GM12875 (cell line): ENCODE data around the gene SERPINB1.

Experiments used
- H3K4me3 ChIP-seq: one replicate; pipeline ENCODE4 v1.5.1; 2011; ENCODE audit warnings: low read depth, low read length, control low read depth
- TF ChIP-seq, protein P1 (sequence below): IDR thresholded peaks from 2 replicates; pipeline ENCODE4 v1.5.1; 2011; ENCODE audit warnings: low read depth, mild to moderate bottlenecking, control low read depth, inconsistent platforms, low read length, moderate library complexity, borderline replicate concordance; ENCODE audit not compliant: insufficient read depth

SERPINB1 gene

DNA sequence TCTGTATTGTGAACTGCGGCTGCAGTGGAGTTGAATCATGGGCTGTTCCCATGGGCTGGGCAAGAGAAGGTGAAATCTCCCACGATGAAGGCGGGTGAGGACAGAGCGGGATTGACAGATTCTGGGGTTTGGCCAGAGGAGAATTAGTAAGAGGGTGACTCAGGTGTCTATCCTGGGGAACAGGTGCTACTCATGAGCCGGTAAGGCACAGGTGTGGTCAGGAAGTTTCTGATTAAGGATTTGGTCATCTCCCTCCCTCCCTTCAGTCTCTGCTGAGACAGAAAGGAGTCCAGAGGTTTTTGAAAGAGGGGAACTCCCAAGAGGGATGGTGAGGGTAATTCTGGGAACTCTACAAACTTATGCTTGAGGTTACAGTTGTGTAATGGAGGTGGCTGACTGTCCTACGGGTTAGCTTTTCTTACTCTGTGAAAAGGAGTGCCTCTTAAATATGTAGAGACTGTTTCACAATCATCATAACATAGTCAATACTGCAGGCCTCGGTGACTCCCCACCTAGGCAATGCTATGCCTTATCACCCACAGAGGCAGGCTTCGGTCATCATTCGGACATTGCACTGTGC is 31.5 kb downstream of the SERPINB1 start:
- H3K4me3 ChIP-seq: no peak overlapping the region
- TF ChIP-seq, protein P1, sequence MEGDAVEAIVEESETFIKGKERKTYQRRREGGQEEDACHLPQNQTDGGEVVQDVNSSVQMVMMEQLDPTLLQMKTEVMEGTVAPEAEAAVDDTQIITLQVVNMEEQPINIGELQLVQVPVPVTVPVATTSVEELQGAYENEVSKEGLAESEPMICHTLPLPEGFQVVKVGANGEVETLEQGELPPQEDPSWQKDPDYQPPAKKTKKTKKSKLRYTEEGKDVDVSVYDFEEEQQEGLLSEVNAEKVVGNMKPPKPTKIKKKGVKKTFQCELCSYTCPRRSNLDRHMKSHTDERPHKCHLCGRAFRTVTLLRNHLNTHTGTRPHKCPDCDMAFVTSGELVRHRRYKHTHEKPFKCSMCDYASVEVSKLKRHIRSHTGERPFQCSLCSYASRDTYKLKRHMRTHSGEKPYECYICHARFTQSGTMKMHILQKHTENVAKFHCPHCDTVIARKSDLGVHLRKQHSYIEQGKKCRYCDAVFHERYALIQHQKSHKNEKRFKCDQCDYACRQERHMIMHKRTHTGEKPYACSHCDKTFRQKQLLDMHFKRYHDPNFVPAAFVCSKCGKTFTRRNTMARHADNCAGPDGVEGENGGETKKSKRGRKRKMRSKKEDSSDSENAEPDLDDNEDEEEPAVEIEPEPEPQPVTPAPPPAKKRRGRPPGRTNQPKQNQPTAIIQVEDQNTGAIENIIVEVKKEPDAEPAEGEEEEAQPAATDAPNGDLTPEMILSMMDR: no peak

DNA sequence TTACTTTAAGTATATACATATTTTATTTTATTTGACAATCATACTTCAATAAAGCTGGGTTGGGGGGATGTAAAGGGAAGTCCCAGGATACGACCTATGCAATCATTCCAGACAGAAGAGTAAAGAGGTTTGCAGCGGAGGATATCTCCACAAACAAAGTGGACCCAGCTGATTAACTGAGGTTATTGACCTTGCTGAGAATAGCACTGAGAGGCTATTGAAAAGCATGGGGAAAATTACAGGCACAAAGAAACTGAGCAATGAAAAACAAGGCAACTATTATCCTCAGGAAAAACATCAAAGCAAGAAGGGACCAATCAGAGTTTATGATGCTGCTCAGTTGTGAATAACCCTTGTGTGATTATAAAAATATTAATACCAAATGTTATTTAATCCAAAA is 32.6 kb downstream of the SERPINB1 start:
- TF ChIP-seq, protein P1: no peak
- H3K4me3 ChIP-seq: no peak overlapping the region

DNA sequence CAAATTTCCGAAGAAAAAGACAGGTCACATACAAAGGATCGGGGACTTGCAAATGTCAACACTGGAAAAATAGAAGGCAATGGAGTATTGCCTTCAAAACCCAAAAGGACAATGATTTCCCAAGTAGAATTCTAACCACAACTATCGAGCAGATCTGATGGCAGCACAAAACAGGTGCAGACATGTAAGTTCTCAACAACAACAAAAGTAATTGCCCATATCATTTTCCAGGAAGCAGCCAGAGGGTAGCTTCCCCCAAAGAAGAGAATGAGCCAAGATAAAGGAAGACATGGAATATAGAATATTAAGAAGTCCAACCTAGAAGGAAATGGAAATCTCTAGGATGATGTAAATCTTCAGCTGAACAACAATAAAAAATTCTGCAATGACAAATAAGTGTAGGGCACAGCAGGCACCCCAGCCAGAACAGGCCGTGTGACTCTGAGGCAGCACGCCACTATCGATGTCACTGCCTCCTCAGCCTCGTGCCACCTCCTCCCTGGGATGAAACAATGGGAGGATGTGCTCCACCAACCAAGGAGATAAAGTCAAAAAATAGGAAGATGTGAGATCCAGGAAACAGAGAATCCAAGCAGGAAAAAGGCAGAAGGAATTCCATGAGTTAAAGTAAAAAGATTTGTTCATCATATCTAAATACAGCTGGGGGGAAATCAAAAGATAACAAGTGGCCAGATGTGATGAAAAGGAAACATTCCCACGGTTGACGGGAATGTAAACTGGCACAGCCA is 34.1 kb downstream of the SERPINB1 start:
- TF ChIP-seq, protein P1: no peak
- H3K4me3 ChIP-seq: no peak overlapping the region

DNA sequence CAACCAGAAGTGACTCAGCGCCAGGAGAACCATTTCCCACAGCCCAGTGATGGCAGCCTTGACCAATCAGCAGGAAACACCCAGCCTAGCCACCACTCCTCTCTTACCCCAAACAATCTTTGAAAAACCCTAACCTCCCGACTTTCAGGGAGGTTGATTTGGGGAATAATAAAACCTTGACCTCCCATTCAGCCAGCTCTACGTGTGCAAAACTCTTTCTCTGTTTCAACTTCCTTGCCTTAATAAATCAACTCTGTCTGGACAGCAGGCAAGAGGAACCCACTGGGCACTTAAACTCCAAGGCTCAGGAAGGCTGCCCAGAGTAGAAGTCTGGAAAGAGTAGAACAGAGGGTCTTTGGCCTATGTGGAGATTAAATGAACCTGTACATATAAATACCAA is 35.0 kb downstream of the SERPINB1 start:
- H3K4me3 ChIP-seq: no peak overlapping the region
- TF ChIP-seq, protein P1: no peak

DNA sequence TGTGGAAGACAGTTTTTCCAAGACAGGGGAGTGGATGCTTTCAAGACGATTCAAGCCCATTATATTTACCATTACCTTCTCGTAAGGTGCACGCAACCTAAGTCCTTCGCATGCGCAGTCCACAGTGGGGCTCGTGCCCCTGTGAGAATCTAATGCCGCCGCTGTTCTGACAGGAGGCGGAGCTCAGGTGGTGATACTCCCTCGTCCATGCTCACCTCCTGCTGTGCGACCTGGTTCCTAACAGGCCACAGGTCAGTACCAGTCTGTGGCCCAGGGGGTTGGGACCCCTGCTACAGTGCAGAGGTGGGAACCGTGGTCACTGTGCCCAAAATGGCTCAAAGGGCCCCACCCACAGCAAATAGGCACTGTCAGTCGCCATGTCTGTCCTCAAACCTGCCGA is 36.6 kb downstream of the SERPINB1 start:
- TF ChIP-seq, protein P1: no peak
- no peak overlapping the region for H3K4me3 ChIP-seq

DNA sequence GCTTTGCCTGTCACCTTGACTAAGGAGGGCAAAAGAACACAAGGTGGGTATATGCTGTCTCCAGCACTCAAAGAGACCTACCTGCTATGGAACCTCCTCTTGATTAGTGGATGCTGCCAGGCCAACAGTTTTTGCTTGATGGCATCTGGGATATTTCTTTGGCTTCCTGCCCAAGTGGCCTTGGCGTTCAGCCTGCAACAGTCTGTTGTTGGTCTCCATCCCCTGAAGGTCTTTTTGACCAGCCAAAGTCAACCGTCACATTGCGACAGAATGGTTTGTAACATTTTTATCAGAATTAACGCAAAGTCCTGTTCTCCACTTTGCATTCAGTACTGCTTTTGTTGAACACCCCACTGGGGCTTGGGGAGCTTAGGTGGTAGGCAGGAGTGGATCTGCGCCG is 37.1 kb downstream of the SERPINB1 start:
- TF ChIP-seq, protein P1: no peak
- H3K4me3 ChIP-seq: no peak overlapping the region
